Testis (tissue), 3 donors: ENCODE measurements around the gene BCKDK. TPM values are rescaled to one million over a fixed set of nuclear protein-coding genes. Genes with fewer than 3 reads are reported as not detected.

Source experiments
- DNase-seq: peaks from one replicate; pipeline ENCODE4 v3.0.0-alpha.2; 2019
- H3K27ac ChIP-seq, 2 donors: fragments of 200-600 bp; sonication (generic); one replicate each; pipeline ENCODE4 v1.5.1; 2019
- H3K27me3 ChIP-seq: fragments of 200-600 bp; sonication (generic); one replicate; pipeline ENCODE4 v1.5.1; 2019
- H3K36me3 ChIP-seq: fragments of 200-600 bp; sonication (generic); one replicate; pipeline ENCODE4 v1.5.1; 2017; ENCODE audit warnings: low read depth; ENCODE audit errors: missing control alignments
- H3K4me1 ChIP-seq: fragments of 200-600 bp; sonication (generic); one replicate; pipeline ENCODE4 v1.5.1; 2019
- H3K4me3 ChIP-seq, 2 donors: fragments of 200-600 bp; sonication (generic); one replicate each; pipeline ENCODE4 v1.5.1; 2017 to 2019
- H3K9me3 ChIP-seq: fragments of 200-600 bp; sonication (generic); one replicate; pipeline ENCODE4 v1.5.1; 2017
- CTCF ChIP-seq, 3 experiments: fragments of 450-650 bp in 2 of 3; fragments of 200-600 bp in 1 of 3; sonication (generic) in 1 of 3; IDR thresholded peaks; one replicate each; pipeline ENCODE4 v1.5.1; 2016 to 2019; ENCODE audit warnings: antibody characterized with exemption in 3 of 3, mild to moderate bottlenecking in 2 of 3, moderate library complexity in 1 of 3
- POLR2A ChIP-seq: fragments of 450-650 bp; IDR thresholded peaks from one replicate; pipeline ENCODE4 v1.6.1; 2017; ENCODE audit warnings: antibody characterized with exemption, mild to moderate bottlenecking, moderate library complexity
- WGBS, 2 donors: methylation state at CpG; one replicate each; pipeline ENCODE4 v1.1.5; 2018; 5-methylcytosine and 5-hydroxymethylcytosine counted together
- intact Hi-C: fragments of 100-400 bp; cut with DNase I; formaldehyde crosslinking; loops from one replicate; pipeline ENCODE4 v1.15.1; 2023; ENCODE audit warnings: low total_unique reads
- polyA plus RNA-seq: library from polyadenylated mRNA; stranded (reverse); fragments of 350-450 nt; fragmentation: Illumina TruSeq; extraction: RNeasy Lipid Tissue Mini Kit (QIAGEN cat#74804); gene quantifications from one replicate; pipeline ENCODE4 v1.2.3, GENCODE V29; 2014; ENCODE audit warnings: low read depth, low replicate concordance; ENCODE audit not compliant: insufficient read depth
- total RNA-seq, 2 donors: library from RNA; depleted of rRNA; stranded (reverse); fragments of >200 nt; gene quantifications; one replicate each; pipeline ENCODE4 v1.2.3, GENCODE V29; 2016

The BCKDK gene
- total and polyA plus RNA-seq, 3 donors from 2014 or later: 34.5 to 69.1 (median 68.8) TPM

- no peak for TF ChIP-seq POLR2A
- no peak for TF ChIP-seq CTCF (IDR thresholded peaks at IDR 0.05)
- no peak for DNase-seq
- 66 to 67% methylated on average over 14 of the region's 14 CpGs for WGBS, 2 donors
- Histone ChIP-seq H3K27me3 (no peaks in the 10 kb centered on the region), H3K36me3 (no peaks in the 10 kb centered on the region), H3K9me3 (no peaks in the 10 kb centered on the region), H3K27ac (peak overlapping the region; percentile 31 to 39), H3K4me3 (no peak overlapping the region), H3K4me1 (peaks cover 28% of the 10 kb centered on the region)
- intact Hi-C loops: loop anchor here (10.0 kb wide), 1 partner anchor 62 kb away; no protein-coding TSS in a partner anchor
Observed at GRCh38 chr16:31082368-31083045, 25.7 kb upstream of the BCKDK start.

DNA sequence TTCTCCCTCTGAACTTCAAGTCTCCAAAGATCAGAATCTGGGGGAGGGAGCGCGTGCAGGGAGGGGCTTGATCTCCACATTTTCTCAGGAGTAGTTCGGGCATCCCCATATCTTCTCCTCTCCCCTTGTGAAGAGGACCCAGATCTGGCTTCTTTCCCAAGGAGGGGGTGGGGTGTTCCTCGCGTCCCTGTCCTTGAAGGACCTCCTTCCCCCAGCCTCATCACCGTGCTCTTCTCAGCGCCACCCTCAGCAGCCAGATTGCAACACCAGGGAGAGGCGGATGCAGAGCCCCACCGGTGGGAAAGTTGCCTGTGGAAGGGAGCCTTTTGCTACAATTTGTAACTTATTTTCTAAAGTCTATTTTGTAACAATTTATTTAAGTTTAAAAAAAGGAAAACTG is 25.1 kb upstream of the BCKDK start:
- Histone ChIP-seq H3K27ac (peak overlapping the region; percentile 31 to 39), H3K36me3 (no peaks in the 10 kb centered on the region), H3K4me3 (no peak overlapping the region), H3K4me1 (peaks cover 28% of the 10 kb centered on the region), H3K9me3 (no peaks in the 10 kb centered on the region), H3K27me3 (no peaks in the 10 kb centered on the region)
- 34 to 36% methylated on average over 9 of the region's 9 CpGs for WGBS, 2 donors
- TF ChIP-seq POLR2A (no peak), CTCF (IDR thresholded peaks at IDR 0.05) (no peak)
- intact Hi-C loops: loop anchor here (10.0 kb wide), 1 partner anchor 62 kb away; no protein-coding TSS in a partner anchor
- DNase-seq: peak; percentile 80

- no peaks in the 10 kb centered on the region for H3K27me3 ChIP-seq
- no peak overlapping the region for H3K4me3 ChIP-seq
- H3K27ac ChIP-seq: peak overlapping the region in 1 of 2 donors; percentile 26
- 59 to 69% methylated on average over 5 of the region's 5 CpGs for WGBS, 2 donors
- TF ChIP-seq CTCF (IDR thresholded peaks at IDR 0.05): no peak
- TF ChIP-seq POLR2A: no peak
- H3K9me3 ChIP-seq: no peaks in the 10 kb centered on the region
- no peak for DNase-seq
- intact Hi-C loops: loop anchor here (10.0 kb wide), 1 partner anchor 61 kb away; no protein-coding TSS in a partner anchor
- H3K36me3 ChIP-seq: no peaks in the 10 kb centered on the region
- peaks cover 28% of the 10 kb centered on the region for H3K4me1 ChIP-seq
Observed at GRCh38 chr16:31083556-31083955, 24.6 kb upstream of the BCKDK start.

DNA sequence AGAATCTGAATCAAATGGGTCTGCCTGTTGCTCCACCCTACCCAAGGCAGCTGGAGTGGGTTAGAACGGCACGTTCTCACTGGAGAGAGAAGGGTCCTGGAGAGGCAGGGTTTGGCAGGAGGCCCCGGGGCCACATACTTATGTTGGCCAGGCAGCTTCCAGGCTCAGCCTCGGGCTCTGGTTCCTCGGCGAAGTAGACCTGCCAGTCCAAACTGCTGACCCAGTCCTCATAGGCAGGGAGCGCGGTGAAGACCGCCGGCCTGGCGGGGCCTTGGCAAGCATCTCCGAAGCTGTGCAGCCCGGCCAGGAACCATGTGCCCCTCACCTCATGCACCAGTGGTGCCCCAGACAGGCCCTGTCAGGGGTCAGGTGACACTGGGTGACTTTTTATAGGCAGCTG is 24.2 kb upstream of the BCKDK start:
- intact Hi-C loops: loop anchor here (10.0 kb wide), 1 partner anchor 61 kb away; no protein-coding TSS in a partner anchor
- no peak for TF ChIP-seq POLR2A
- TF ChIP-seq CTCF (IDR thresholded peaks at IDR 0.05): no peak
- 80 to 82% methylated on average over 2 to 13 of the region's 13 CpGs for WGBS, 2 donors
- Histone ChIP-seq H3K36me3 (no peaks in the 10 kb centered on the region), H3K4me3 (no peak overlapping the region), H3K4me1 (peaks cover 28% of the 10 kb centered on the region), H3K27me3 (no peaks in the 10 kb centered on the region), H3K27ac (peak overlapping the region in 1 of 2 donors; percentile 26), H3K9me3 (no peaks in the 10 kb centered on the region)
- no peak for DNase-seq
